ENCODE results near the gene GSDME. TPM values are rescaled to one million over a fixed set of nuclear protein-coding genes. Genes with fewer than 3 reads are reported as not detected.

Gene GSDME
- total and polyA plus RNA-seq, 2 of the 4 experiments (the other 2 are of a cell fraction): 75.2 to 78.7 TPM

DNA sequence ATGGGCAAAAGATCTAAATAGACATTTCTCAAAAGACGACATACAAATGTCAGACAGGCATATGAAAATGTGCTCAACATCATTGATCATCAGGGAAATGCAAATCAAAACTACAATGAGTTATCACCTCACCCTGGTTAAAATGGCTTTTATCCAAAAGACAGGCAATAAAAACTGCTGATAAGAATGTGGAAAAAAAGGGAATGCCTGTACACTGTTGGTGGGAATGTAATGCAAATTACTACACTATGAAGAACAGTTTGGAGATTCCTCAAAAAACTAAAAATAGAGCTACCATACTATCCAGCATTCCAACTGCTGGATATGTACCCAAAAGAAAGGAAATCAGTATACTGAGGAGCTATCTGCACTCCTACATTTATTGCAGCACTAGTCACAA is 18.0 kb downstream of the GSDME start:
- CTCF ChIA-PET: no interaction called here
- Histone ChIP-seq H3K56ac (ENCODE audit: extremely low read depth, insufficient read depth, low read length) (no peak overlapping the region), H3K4me1 (ENCODE audit: control insufficient read depth, insufficient read depth, low read length) (peaks cover 22% of the 10 kb centered on the region), H3K27ac (ENCODE audit: insufficient read depth, low read length) (no peak overlapping the region), H3K18ac (ENCODE audit: low read depth, low read length) (no peak overlapping the region), H3K9ac (ENCODE audit: low read depth, low read length) (no peak overlapping the region), H3K9me3 (ENCODE audit: control insufficient read depth, insufficient read depth, low read length) (no peaks in the 10 kb centered on the region), H3K14ac (replicated peaks; ENCODE audit: low read depth, low read length) (no peak overlapping the region), H3K36me3 (ENCODE audit: control insufficient read depth, insufficient read depth, low read length) (peaks cover 2% of the 10 kb centered on the region; the same call in 1 of the 2 replicates), H4K8ac (ENCODE audit: low read depth in 2 of 2, low read length in 2 of 2) (no peak overlapping the region), H4K5ac (ENCODE audit: low read depth, low read length) (no peak overlapping the region), H2AFZ (replicated peaks; ENCODE audit: low read length, poor library complexity) (no peak overlapping the region), H3K9me1 (ENCODE audit: insufficient read depth, low read length) (peaks cover 17% of the 10 kb centered on the region), H4K91ac (ENCODE audit: insufficient read depth, low read depth, low read length) (no peak overlapping the region), H2AK5ac (ENCODE audit: low read depth, low read length) (no peak overlapping the region), H3K79me1 (ENCODE audit: low read depth in 1 of 2, low read length in 2 of 2) (peaks cover 17 to 34% of the 10 kb centered on the region in 2 experiments), H3K4me3 (ENCODE audit: insufficient read depth, low read depth, low read length) (no peak overlapping the region), H2AK9ac (replicated peaks; ENCODE audit: low read depth, low read length, poor library complexity) (no peak overlapping the region), H3K4ac (ENCODE audit: low read depth, low read length) (no peak overlapping the region), H2BK20ac (ENCODE audit: low read depth, low read length) (no peak overlapping the region), H2BK5ac (ENCODE audit: low read depth, low read length, poor library complexity, severe bottlenecking) (no peak overlapping the region), H3K23ac (ENCODE audit: low read depth, low read length) (no peak overlapping the region), H2BK120ac (ENCODE audit: low read depth, low read length) (no peak overlapping the region), H3K27me3 (ENCODE audit: control insufficient read depth, insufficient read depth, low read length) (no peaks in the 10 kb centered on the region), H2BK15ac (ENCODE audit: low read depth, low read length) (no peak overlapping the region), H3K4me2 (ENCODE audit: low read depth, low read length) (no peak overlapping the region), H4K20me1 (ENCODE audit: insufficient read depth, low read length) (no peaks in the 10 kb centered on the region)
- no peak for DNase-seq
- WGBS, 2 experiments (ENCODE audit: extremely low coverage in 2 of 2, insufficient read length in 1 of 2): no CpG with 5 or more reads among the region's 1 CpG
- POLR2A ChIA-PET (ENCODE audit: unreplicated experiment): no interaction called here
- no TSS peak for BruUV-seq (replicated peaks)
- intact Hi-C loops (cut with micrococcal nuclease): no loop called here
- dilution Hi-C loops (cut with HindIII; ENCODE audit: low sequenced_read_pairs, unreplicated experiment): no loop called here
- in situ Hi-C loops (cut with MboI; ENCODE audit: low sequenced_read_pairs): no loop called here
- ATAC-seq (ENCODE audit: low read depth): no peak
- TF ChIP-seq MXI1 (IDR thresholded peaks at IDR 0.05; ENCODE audit: borderline replicate concordance, low read depth, low read length) (no peak), RCOR1 (IDR thresholded peaks at IDR 0.05; ENCODE audit: insufficient replicate concordance, low read length) (no peak), RAD21 (IDR thresholded peaks at IDR 0.05; ENCODE audit: low read length) (no peak), MAFK (IDR thresholded peaks at IDR 0.05; ENCODE audit: low read depth, low read length) (no peak), RFX5 (IDR thresholded peaks at IDR 0.05; ENCODE audit: low read depth, low read length) (no peak), MAZ (IDR thresholded peaks at IDR 0.05; ENCODE audit: borderline replicate concordance, low read depth, low read length) (no peak), CEBPB (IDR thresholded peaks at IDR 0.05; ENCODE audit: low read depth, low read length) (no peak), POLR2A (IDR thresholded peaks at IDR 0.05; ENCODE audit: low read depth, low read length) (no peak), NFE2L2 (IDR thresholded peaks at IDR 0.05; ENCODE audit: low read depth, low read length) (no peak)
